ENCODE data around the gene KAT7. TPM values are rescaled to one million over a fixed set of nuclear protein-coding genes. Genes with fewer than 3 reads are reported as not detected.

KAT7 gene
- total RNA-seq, 1 experiment from 2014 or later = 45.8 TPM

GRCh38 chr17:49851387-49852291 is 63.2 kb downstream of the KAT7 start:
- no peak overlapping the region for H3K27ac ChIP-seq (ENCODE audit: low read length)
- peak; percentile 69 for DNase-seq

GRCh38 chr17:49853470-49854015 is 65.1 kb downstream of the KAT7 start:
- Histone ChIP-seq H3K9ac (ENCODE audit: low read length) (no peak overlapping the region), H3K9me2 (replicated peaks; ENCODE audit: insufficient read depth, low read length) (no peaks in the 10 kb centered on the region), H4K20me1 (ENCODE audit: insufficient read depth, low read depth, low read length) (no peaks in the 10 kb centered on the region), H2AFZ (ENCODE audit: low read length) (no peak overlapping the region), H3K9me3 (ENCODE audit: low read length) (no peaks in the 10 kb centered on the region), H3K27ac (ENCODE audit: low read length) (no peak overlapping the region), H3K79me2 (ENCODE audit: low read length) (no peaks in the 10 kb centered on the region), H3K4me1 (ENCODE audit: low read length) (no peaks in the 10 kb centered on the region; the same call in 1 of the 2 replicates), H3K4me2 (ENCODE audit: low read depth, low read length, poor library complexity, severe bottlenecking) (no peak overlapping the region), H3K4me3 (ENCODE audit: low read length) (no peak overlapping the region), H3K36me3 (ENCODE audit: insufficient read depth, low read length) (no peaks in the 10 kb centered on the region), H3K27me3 (ENCODE audit: low read length) (no peaks in the 10 kb centered on the region)
- DNase-seq = no peak

More at GRCh38 chr17:49851387-49852291, 63.2 kb downstream of the KAT7 start:
- H3K4me1 ChIP-seq (ENCODE audit: low read length) = no peaks in the 10 kb centered on the region; the same call in 1 of the 2 replicates
- peak overlapping the region; percentile 53; the same call in 1 of the 2 replicates for H3K4me3 ChIP-seq (ENCODE audit: low read length)
- H3K9me2 ChIP-seq (replicated peaks; ENCODE audit: insufficient read depth, low read length) = no peaks in the 10 kb centered on the region
- no peaks in the 10 kb centered on the region for H3K27me3 ChIP-seq (ENCODE audit: low read length)
- H3K4me2 ChIP-seq (ENCODE audit: low read depth, low read length, poor library complexity, severe bottlenecking) = peak overlapping the region; percentile 47
- H2AFZ ChIP-seq (ENCODE audit: low read length) = peak overlapping the region; percentile 56; the same call in 1 of the 2 replicates
- no peaks in the 10 kb centered on the region for H3K36me3 ChIP-seq (ENCODE audit: insufficient read depth, low read length)
- peak overlapping the region; percentile 39 for H3K9ac ChIP-seq (ENCODE audit: low read length)
- no peaks in the 10 kb centered on the region for H3K9me3 ChIP-seq (ENCODE audit: low read length)
- H3K79me2 ChIP-seq (ENCODE audit: low read length) = no peaks in the 10 kb centered on the region
- H4K20me1 ChIP-seq (ENCODE audit: insufficient read depth, low read depth, low read length) = 0 out of 2 replicates have a peak, but pooled peaks cover 3% of the 10 kb centered on the region

GRCh38 chr17:49854126-49854525 is 65.6 kb downstream of the KAT7 start:
- Histone ChIP-seq H3K79me2 (ENCODE audit: low read length) (no peaks in the 10 kb centered on the region), H3K4me3 (ENCODE audit: low read length) (no peak overlapping the region), H3K36me3 (ENCODE audit: insufficient read depth, low read length) (no peaks in the 10 kb centered on the region), H3K4me2 (ENCODE audit: low read depth, low read length, poor library complexity, severe bottlenecking) (no peak overlapping the region), H3K9me2 (replicated peaks; ENCODE audit: insufficient read depth, low read length) (no peaks in the 10 kb centered on the region), H3K27me3 (ENCODE audit: low read length) (no peaks in the 10 kb centered on the region), H2AFZ (ENCODE audit: low read length) (no peak overlapping the region), H4K20me1 (ENCODE audit: insufficient read depth, low read depth, low read length) (no peaks in the 10 kb centered on the region), H3K4me1 (ENCODE audit: low read length) (no peaks in the 10 kb centered on the region; the same call in 1 of the 2 replicates), H3K9me3 (ENCODE audit: low read length) (no peaks in the 10 kb centered on the region), H3K27ac (ENCODE audit: low read length) (no peak overlapping the region), H3K9ac (ENCODE audit: low read length) (no peak overlapping the region)
- DNase-seq = no peak

GRCh38 chr17:49858796-49859195 is 70.3 kb downstream of the KAT7 start:
- no peaks in the 10 kb centered on the region for H3K27me3 ChIP-seq (ENCODE audit: low read length)
- H3K4me1 ChIP-seq (ENCODE audit: low read length) = no peaks in the 10 kb centered on the region
- no peaks in the 10 kb centered on the region for H3K9me3 ChIP-seq (ENCODE audit: low read length)
- no peaks in the 10 kb centered on the region for H3K79me2 ChIP-seq (ENCODE audit: low read length)
- no peak for DNase-seq
- no peaks in the 10 kb centered on the region for H3K36me3 ChIP-seq (ENCODE audit: insufficient read depth, low read length)
- H2AFZ ChIP-seq (ENCODE audit: low read length) = no peak overlapping the region
- H3K4me2 ChIP-seq (ENCODE audit: low read depth, low read length, poor library complexity, severe bottlenecking) = no peak overlapping the region
- H3K4me3 ChIP-seq (ENCODE audit: low read length) = no peak overlapping the region
- no peaks in the 10 kb centered on the region for H4K20me1 ChIP-seq (ENCODE audit: insufficient read depth, low read depth, low read length)
- no peak overlapping the region for H3K9ac ChIP-seq (ENCODE audit: low read length)
- H3K27ac ChIP-seq (ENCODE audit: low read length) = no peak overlapping the region
- H3K9me2 ChIP-seq (replicated peaks; ENCODE audit: insufficient read depth, low read length) = no peaks in the 10 kb centered on the region

GRCh38 chr17:49859991-49860953 is 71.8 kb downstream of the KAT7 start:
- Histone ChIP-seq H4K20me1 (ENCODE audit: insufficient read depth, low read depth, low read length) (no peaks in the 10 kb centered on the region; the same call in 1 of the 2 replicates), H2AFZ (ENCODE audit: low read length) (no peak overlapping the region), H3K9me3 (ENCODE audit: low read length) (no peaks in the 10 kb centered on the region), H3K27me3 (ENCODE audit: low read length) (no peaks in the 10 kb centered on the region), H3K9me2 (replicated peaks; ENCODE audit: insufficient read depth, low read length) (no peaks in the 10 kb centered on the region), H3K9ac (ENCODE audit: low read length) (no peak overlapping the region), H3K27ac (ENCODE audit: low read length) (no peak overlapping the region), H3K4me1 (ENCODE audit: low read length) (no peaks in the 10 kb centered on the region), H3K4me3 (ENCODE audit: low read length) (no peak overlapping the region), H3K79me2 (ENCODE audit: low read length) (no peaks in the 10 kb centered on the region), H3K4me2 (ENCODE audit: low read depth, low read length, poor library complexity, severe bottlenecking) (no peak overlapping the region), H3K36me3 (ENCODE audit: insufficient read depth, low read length) (no peaks in the 10 kb centered on the region)
- no peak for DNase-seq

- no peaks in the 10 kb centered on the region for H3K9me2 ChIP-seq (replicated peaks; ENCODE audit: insufficient read depth, low read length)
- no peaks in the 10 kb centered on the region for H3K27me3 ChIP-seq (ENCODE audit: low read length)
- H3K9ac ChIP-seq (ENCODE audit: low read length) = no peak overlapping the region
- DNase-seq = peak; percentile 75
- no peak overlapping the region for H3K27ac ChIP-seq (ENCODE audit: low read length)
- no peaks in the 10 kb centered on the region; the same call in 1 of the 2 replicates for H4K20me1 ChIP-seq (ENCODE audit: insufficient read depth, low read depth, low read length)
- no peak overlapping the region for H2AFZ ChIP-seq (ENCODE audit: low read length)
- H3K4me1 ChIP-seq (ENCODE audit: low read length) = no peaks in the 10 kb centered on the region
- no peaks in the 10 kb centered on the region for H3K79me2 ChIP-seq (ENCODE audit: low read length)
- no peaks in the 10 kb centered on the region for H3K9me3 ChIP-seq (ENCODE audit: low read length)
- H3K36me3 ChIP-seq (ENCODE audit: insufficient read depth, low read length) = no peaks in the 10 kb centered on the region
- no peak overlapping the region for H3K4me3 ChIP-seq (ENCODE audit: low read length)
- H3K4me2 ChIP-seq (ENCODE audit: low read depth, low read length, poor library complexity, severe bottlenecking) = no peak overlapping the region
These were observed 72.8 kb downstream of the KAT7 start for GRCh38 chr17:49861150-49861884.

GRCh38 chr17:49862781-49863331 is 74.4 kb downstream of the KAT7 start:
- Histone ChIP-seq H3K36me3 (ENCODE audit: insufficient read depth, low read length) (no peaks in the 10 kb centered on the region), H3K4me1 (ENCODE audit: low read length) (no peaks in the 10 kb centered on the region)
- no peak for DNase-seq

More at GRCh38 chr17:49862781-49863331, 74.4 kb downstream of the KAT7 start:
- no peak overlapping the region for H3K4me2 ChIP-seq (ENCODE audit: low read depth, low read length, poor library complexity, severe bottlenecking)
- no peaks in the 10 kb centered on the region for H3K79me2 ChIP-seq (ENCODE audit: low read length)
- H2AFZ ChIP-seq (ENCODE audit: low read length) = no peak overlapping the region
- H3K9me2 ChIP-seq (replicated peaks; ENCODE audit: insufficient read depth, low read length) = no peaks in the 10 kb centered on the region
- no peaks in the 10 kb centered on the region for H3K9me3 ChIP-seq (ENCODE audit: low read length)
- no peaks in the 10 kb centered on the region for H3K27me3 ChIP-seq (ENCODE audit: low read length)
- no peak overlapping the region for H3K4me3 ChIP-seq (ENCODE audit: low read length)
- no peaks in the 10 kb centered on the region; the same call in 1 of the 2 replicates for H4K20me1 ChIP-seq (ENCODE audit: insufficient read depth, low read depth, low read length)
- no peak overlapping the region for H3K27ac ChIP-seq (ENCODE audit: low read length)
- no peak overlapping the region for H3K9ac ChIP-seq (ENCODE audit: low read length)

Measured in Karpas-422 (cell line).